Fibroblast of the conjunctiva (primary cell): ENCODE results near the gene DMAC2.
"Not testable (repeated sequence)": the region's sequence is repeated elsewhere in the genome, so short reads cannot be mapped to it uniquely, and the experiment has no call there.

ENCODE experiments used
- DNase-seq: peaks from one replicate; pipeline ENCODE4 v3.0.0-alpha.2; 2010; ENCODE audit warnings: low read depth

The DMAC2 gene

DNA sequence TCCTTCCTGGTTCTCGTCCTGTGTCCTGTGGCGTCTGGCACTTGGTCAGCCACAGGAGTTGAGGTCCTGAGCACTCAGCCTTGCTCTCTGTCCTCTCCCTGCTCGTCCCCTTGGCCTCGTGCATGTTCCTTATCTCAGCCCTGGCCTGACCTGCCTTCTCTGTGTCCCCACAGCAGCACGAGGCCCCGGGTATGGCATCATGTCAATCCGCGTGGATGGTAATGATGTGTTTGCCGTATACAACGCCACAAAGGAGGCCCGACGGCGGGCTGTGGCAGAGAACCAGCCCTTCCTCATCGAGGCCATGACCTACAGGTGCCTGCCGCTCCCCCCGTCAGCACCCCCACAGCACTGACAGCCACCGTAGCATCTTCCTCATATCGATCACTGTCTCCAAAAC, 17.3 kb downstream of the DMAC2 start:
- DNase-seq, result no peak

DNA sequence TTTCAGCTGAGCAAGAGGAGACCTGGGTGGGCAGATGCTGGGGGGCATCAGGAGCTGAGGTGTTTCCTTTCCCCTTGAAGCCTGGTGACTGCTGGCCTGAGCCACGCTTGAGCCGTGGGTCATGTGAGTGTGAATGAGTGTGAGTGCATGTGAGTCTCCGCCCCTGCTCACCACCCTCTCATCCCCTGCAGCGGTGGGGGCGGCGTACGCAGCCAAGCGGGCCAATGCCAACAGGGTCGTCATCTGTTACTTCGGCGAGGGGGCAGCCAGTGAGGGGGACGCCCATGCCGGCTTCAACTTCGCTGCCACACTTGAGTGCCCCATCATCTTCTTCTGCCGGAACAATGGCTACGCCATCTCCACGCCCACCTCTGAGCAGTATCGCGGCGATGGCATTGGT, 17.7 kb downstream of the DMAC2 start:
- no peak for DNase-seq

- DNase-seq, result no peak
Measured at GRCh38 chr19:41421314-41421713, 18.4 kb downstream of the DMAC2 start.

- DNase-seq, result no peak
Measured at GRCh38 chr19:41420101-41420880, 19.4 kb downstream of the DMAC2 start.

DNA sequence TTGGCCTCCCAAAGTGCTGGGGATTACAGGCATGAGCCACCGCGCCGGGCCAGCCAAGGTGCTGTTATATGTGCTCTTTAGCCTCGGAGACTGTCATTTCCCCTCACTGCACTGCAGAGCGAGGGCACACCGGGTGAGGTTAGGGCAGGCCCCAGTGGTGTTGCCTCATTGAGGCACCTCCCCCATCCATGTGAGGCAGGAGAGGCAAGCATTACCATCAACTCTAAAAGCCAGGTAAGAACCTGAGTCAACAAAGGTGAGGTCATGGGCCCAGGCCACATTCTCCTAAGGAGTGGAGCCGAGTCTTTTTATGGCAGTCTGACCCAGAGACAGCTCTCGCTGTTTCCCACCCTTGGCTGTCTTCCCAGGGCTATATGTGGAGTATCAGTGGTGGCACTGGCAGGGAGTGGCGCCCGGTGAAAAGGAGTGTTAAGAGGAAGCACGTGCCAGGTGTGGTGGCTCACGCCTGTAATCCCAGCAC, 23.5 kb downstream of the DMAC2 start:
- DNase-seq, result no peak

GRCh38 chr19:41415154-41415571, 24.5 kb downstream of the DMAC2 start:
- no peak for DNase-seq

DNA sequence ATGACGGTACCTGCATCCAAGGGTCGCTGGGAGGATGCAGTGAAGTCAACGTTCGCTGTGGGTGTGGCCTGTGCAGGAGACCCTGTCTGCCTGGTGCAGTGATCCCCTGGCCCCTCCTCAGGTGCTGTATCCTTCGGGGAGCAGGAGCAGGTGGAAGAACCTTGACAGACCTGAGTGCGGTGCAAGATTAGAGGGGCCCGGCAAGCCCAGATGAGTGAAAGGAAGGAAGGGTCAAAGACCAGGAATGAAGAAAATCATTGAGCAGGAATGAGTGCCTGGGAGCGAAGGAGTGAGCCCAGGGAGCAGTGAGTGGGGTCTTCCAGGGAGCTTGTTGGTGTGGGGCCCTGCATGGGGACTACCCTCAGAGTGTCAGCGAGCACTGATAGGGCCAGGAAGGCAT, 25.3 kb downstream of the DMAC2 start:
- DNase-seq, result no peak

GRCh38 chr19:41413947-41414346, 25.8 kb downstream of the DMAC2 start:
- no peak for DNase-seq

DNA sequence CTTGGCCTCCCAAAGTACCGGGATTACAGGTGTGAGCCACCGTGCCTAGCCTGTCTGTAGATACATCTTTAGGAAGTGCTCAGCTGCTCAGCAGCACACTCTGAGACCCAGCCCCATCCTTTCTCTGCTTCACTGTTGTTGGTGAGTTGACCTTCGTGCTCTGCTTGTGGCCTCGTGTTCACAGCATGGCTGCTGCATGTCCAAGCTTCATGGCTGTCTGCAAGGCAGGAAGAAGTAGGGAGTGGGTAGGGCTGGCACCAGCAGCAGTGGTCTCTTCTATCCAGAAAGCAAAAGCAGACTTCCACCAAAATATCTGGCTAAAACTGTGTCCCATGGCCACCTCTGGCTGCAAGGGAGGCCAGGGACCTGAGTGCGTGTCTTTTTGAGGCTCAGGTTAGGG, 26.8 kb downstream of the DMAC2 start:
- DNase-seq, result no peak

DNA sequence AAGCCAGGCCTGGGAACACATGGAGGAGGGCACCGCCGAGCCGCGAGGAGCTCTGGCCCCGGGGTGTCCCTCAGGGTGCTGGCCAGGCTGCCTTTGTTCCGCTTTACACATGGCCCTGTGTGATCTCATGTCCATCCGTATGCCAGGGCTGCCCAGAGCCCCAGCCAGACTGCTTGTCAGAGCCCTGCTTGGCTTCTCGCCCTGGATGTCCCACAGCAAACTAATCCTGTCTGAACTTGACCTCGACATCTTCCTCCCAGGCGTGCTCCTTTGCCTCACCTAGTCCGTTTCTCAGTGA, 27.8 kb downstream of the DMAC2 start:
- DNase-seq, result no peak

- DNase-seq, result no peak
Measured at GRCh38 chr19:41411100-41411967, 28.4 kb downstream of the DMAC2 start.

DNA sequence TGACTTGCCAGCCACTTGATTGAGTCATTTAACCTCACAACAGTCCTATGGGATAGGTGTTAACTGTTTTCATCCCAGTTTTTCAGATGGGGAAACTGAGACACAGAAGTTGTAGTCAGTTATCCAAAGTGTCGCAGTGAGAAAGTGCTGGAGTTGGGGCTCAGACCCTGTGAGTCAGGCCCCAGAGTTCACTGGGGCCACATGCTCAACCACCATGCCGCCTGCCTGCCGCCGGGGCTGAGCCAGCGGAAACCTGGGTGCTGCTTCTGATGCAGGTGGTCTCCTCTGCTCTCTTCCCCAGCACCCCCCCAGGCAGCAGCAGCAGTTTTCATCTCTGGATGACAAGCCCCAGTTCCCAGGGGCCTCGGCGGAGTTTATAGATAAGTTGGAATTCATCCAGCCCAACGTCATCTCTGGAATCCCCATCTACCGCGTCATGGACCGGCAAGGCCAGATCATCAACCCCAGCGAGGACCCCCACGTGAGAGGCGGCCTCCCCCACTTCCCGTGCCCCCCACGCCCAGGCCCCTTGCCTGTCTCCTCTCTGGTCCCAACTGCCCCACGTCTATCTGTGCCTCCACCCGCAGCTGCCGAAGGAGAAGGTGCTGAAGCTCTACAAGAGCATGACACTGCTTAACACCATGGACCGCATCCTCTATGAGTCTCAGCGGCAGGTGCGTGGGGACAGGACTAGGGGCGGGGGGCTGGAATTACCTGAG, 29.2 kb downstream of the DMAC2 start:
- no peak for DNase-seq

GRCh38 chr19:41409288-41409687, 30.4 kb downstream of the DMAC2 start:
- no peak for DNase-seq

DNA sequence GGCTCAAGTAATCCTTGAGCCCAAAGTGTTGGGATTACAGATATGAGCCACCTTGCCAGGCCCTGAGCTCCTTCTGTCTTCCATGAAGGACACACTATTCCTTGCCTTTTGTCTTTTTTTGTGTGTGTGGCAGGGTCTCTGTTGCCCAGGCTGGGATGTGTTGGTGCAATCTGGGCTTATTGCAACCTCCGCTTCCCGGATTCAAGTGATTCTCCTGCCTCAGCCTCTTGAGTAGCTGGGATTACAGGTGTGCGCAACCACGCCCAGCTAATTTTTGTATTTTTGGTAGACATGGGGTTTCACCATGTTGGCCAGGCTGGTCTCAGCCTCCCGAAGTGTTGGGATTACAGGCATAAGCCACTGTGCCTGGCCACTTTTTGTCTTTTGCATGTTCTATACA, 30.9 kb downstream of the DMAC2 start:
- DNase-seq, result not testable (repeated sequence)

DNA sequence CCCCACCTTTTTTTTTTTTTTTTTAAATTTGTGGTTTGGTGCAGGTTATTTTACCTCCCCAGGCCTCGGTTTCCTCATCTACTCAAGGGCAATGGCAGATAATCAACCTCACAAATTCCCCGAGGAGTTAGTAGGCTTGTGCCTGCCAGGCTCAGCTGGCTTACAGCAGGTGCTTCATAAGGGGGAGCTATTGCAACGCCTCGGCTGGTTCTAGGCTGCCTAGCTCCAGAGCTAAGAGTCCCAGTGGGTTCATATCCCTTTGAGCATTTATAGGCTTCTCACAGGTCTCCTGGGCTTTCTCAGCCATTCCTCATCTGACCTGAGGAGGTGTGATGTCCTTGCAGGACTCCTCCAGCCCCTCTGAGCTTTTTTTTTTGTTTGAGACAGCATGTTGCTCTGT, 31.5 kb downstream of the DMAC2 start:
- no peak for DNase-seq

GRCh38 chr19:41407271-41407670, 32.4 kb downstream of the DMAC2 start:
- DNase-seq, result no peak

DNA sequence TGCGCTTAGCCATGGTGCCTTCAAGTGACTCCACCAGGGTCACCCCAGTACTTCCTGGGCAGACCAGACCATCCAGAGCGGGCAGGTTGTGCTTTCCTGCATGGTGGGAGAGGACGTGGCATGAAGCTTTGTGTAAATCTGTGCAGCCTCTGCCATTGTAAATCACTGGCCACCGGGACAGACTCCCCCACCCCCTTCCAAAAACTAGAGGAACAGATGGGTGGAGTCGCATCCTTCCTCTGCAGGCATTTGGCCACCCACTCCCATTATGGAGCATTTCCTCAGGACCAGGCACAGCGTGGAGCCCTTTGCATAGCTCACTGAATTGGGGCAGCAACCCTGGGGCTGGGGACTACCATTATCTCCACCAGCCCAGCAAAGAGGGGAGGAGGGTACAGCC, 33.9 kb downstream of the DMAC2 start:
- no peak for DNase-seq

GRCh38 chr19:41403181-41403970, 36.3 kb downstream of the DMAC2 start:
- no peak for DNase-seq

GRCh38 chr19:41402010-41402409, 37.7 kb downstream of the DMAC2 start:
- no peak for DNase-seq

DNA sequence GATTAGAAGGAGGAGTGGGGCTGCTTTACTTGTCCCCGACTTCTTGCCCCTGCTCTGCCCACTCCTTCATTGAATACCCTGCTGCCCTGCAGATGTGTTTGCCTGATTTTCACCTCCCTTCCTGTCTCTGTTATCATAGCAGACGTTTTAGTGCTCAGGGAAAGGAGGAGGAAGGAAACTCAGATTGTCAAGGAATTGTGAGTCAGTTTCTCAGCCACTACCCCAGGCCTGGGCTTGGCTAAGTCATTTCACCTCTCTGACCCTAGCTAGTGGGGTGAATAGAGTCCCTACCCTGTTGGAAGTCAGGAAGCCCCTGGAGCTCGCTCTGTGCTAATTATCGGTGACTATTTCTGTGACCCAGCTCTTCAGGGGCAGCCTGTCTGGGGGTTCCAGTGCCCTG, 38.2 kb downstream of the DMAC2 start:
- DNase-seq, result no peak

GRCh38 chr19:41399525-41399924, 40.2 kb downstream of the DMAC2 start:
- no peak for DNase-seq

DNA sequence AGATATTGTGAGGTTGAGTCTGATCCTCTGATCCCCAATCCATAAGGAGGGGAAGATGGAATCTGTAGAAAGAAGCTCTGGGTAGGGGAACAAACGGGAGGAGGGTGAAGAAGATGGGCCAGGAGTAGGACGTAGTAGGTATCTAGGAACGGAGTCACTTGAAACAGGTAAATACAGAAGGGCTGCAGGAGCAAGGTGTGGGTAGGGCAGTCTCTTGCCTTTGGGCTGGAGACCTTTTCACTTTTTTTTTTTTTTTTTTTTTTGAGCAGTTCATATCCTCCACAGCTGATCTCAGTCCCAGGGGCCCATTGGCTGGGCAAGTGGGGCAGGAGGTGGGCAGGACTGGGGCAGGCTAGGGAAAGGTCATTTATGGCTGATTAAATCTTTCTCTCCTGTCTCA, 40.6 kb downstream of the DMAC2 start:
- DNase-seq, result no peak
